ENCODE data around the gene DPF3. TPM values are rescaled to one million over a fixed set of nuclear protein-coding genes. Genes with fewer than 3 reads are reported as not detected.

The DPF3 gene
- total RNA-seq, 4 donors from 2014 or later = 0.39 to 3.4 (median 1.6) TPM

GRCh38 chr14:72851635-72852034, 42.3 kb downstream of the DPF3 start:
- H3K9me3 ChIP-seq = no peaks in the 10 kb centered on the region
- H3K4me1 ChIP-seq = no peaks in the 10 kb centered on the region
- DNase-seq (ENCODE audit: low spot score in 2 of 2) = no peak
- H3K27me3 ChIP-seq = no peaks in the 10 kb centered on the region
- TF ChIP-seq CTCF (IDR thresholded peaks at IDR 0.05) (no peak), POLR2A (IDR thresholded peaks at IDR 0.05) (no peak), POLR2AphosphoS5 (IDR thresholded peaks at IDR 0.05) (no peak), EP300 (IDR thresholded peaks at IDR 0.05) (no peak)
- H3K27ac ChIP-seq = no peak overlapping the region
- H3K36me3 ChIP-seq = no peaks in the 10 kb centered on the region
- H3K4me3 ChIP-seq = no peak overlapping the region
- 85% methylated on average over 14 of the region's 14 CpGs for WGBS

- no peaks in the 10 kb centered on the region for H3K27me3 ChIP-seq
- TF ChIP-seq CTCF (IDR thresholded peaks at IDR 0.05) (no peak), POLR2A (IDR thresholded peaks at IDR 0.05) (no peak), EP300 (IDR thresholded peaks at IDR 0.05) (no peak), POLR2AphosphoS5 (IDR thresholded peaks at IDR 0.05) (no peak)
- no peaks in the 10 kb centered on the region for H3K9me3 ChIP-seq
- no peak overlapping the region for H3K27ac ChIP-seq
- DNase-seq (ENCODE audit: low spot score in 2 of 2) = no peak
- 91% methylated on average over 4 of the region's 4 CpGs for WGBS
- no peaks in the 10 kb centered on the region for H3K4me1 ChIP-seq
- H3K4me3 ChIP-seq = no peak overlapping the region
- H3K36me3 ChIP-seq = no peaks in the 10 kb centered on the region
Measured at GRCh38 chr14:72850360-72850759, 43.5 kb downstream of the DPF3 start.

GRCh38 chr14:72849222-72849621, 44.7 kb downstream of the DPF3 start:
- Histone ChIP-seq H3K36me3 (no peaks in the 10 kb centered on the region), H3K4me3 (no peak overlapping the region), H3K9me3 (no peaks in the 10 kb centered on the region), H3K27me3 (no peaks in the 10 kb centered on the region), H3K27ac (no peak overlapping the region), H3K4me1 (no peaks in the 10 kb centered on the region)
- TF ChIP-seq POLR2A (IDR thresholded peaks at IDR 0.05) (no peak), CTCF (IDR thresholded peaks at IDR 0.05) (no peak), EP300 (IDR thresholded peaks at IDR 0.05) (no peak), POLR2AphosphoS5 (IDR thresholded peaks at IDR 0.05) (no peak)
- DNase-seq (ENCODE audit: low spot score in 2 of 2) = no peak
- 64% methylated on average over 12 of the region's 12 CpGs for WGBS

GRCh38 chr14:72847721-72848120, 46.2 kb downstream of the DPF3 start:
- no peak overlapping the region for H3K4me3 ChIP-seq
- no peaks in the 10 kb centered on the region for H3K36me3 ChIP-seq
- H3K27me3 ChIP-seq = no peaks in the 10 kb centered on the region
- H3K9me3 ChIP-seq = no peaks in the 10 kb centered on the region
- no peaks in the 10 kb centered on the region for H3K4me1 ChIP-seq
- TF ChIP-seq POLR2A (IDR thresholded peaks at IDR 0.05) (no peak), CTCF (IDR thresholded peaks at IDR 0.05) (no peak), POLR2AphosphoS5 (IDR thresholded peaks at IDR 0.05) (no peak), EP300 (IDR thresholded peaks at IDR 0.05) (no peak)
- H3K27ac ChIP-seq = no peak overlapping the region
- DNase-seq (ENCODE audit: low spot score in 2 of 2) = no peak
- WGBS = 95% methylated on average over 4 of the region's 4 CpGs

- H3K9me3 ChIP-seq = no peaks in the 10 kb centered on the region
- TF ChIP-seq EP300 (IDR thresholded peaks at IDR 0.05) = no peak
- no peak overlapping the region for H3K27ac ChIP-seq
- no peak overlapping the region for H3K4me3 ChIP-seq
- 65% methylated on average over 4 of the region's 4 CpGs for WGBS
- no peaks in the 10 kb centered on the region for H3K27me3 ChIP-seq
- no peaks in the 10 kb centered on the region for H3K36me3 ChIP-seq
- DNase-seq (ENCODE audit: low spot score in 2 of 2) = no peak
- H3K4me1 ChIP-seq = no peaks in the 10 kb centered on the region
Measured at GRCh38 chr14:72845683-72846082, 48.2 kb downstream of the DPF3 start.

- Histone ChIP-seq H3K4me3 (no peak overlapping the region), H3K36me3 (no peaks in the 10 kb centered on the region), H3K27ac (no peak overlapping the region), H3K27me3 (no peaks in the 10 kb centered on the region), H3K9me3 (no peaks in the 10 kb centered on the region), H3K4me1 (no peaks in the 10 kb centered on the region)
- DNase-seq (ENCODE audit: low spot score in 2 of 2) = no peak
- TF ChIP-seq POLR2A (IDR thresholded peaks at IDR 0.05) (no peak), EP300 (IDR thresholded peaks at IDR 0.05) (no peak), CTCF (IDR thresholded peaks at IDR 0.05) (no peak), POLR2AphosphoS5 (IDR thresholded peaks at IDR 0.05) (no peak)
- WGBS = 88% methylated on average over 4 of the region's 4 CpGs
Measured at GRCh38 chr14:72845196-72845595, 48.7 kb downstream of the DPF3 start.

All from suprapubic skin (tissue), 4 donors.